ENCODE data around the gene PAPPA2. TPM values are rescaled to one million over a fixed set of nuclear protein-coding genes. Genes with fewer than 3 reads are reported as not detected.

The PAPPA2 gene
- total RNA-seq, 2 donors from 2014 or later = 1.5 to 2.0 TPM

DNA sequence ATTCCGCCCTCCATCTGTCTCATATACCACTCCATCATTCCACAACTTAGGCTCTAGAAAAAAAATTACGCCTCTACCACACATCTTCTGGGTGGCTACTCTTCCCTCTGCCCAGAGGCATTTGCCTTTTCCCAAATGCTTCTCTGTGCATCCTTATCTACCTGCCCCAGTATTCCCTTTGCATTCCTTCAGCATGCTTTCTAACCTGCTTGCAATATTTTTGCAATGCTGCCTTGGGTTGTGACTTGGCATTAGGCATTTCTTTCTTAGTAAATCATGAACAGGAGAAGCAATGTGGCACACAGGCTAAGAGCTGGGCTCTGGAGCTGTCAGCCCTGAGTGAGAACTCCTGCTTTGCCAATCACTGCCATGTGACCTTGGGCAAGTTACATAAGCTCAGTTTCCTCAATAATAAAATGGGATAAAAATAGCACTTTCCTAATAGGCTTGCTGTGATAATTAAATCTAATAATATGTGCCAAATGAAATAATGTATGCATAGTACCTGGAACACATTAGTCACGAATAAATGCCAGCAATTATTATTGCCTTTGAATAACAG is 425.6 kb downstream of the PAPPA2 start:
- intact Hi-C loops (cut with DNase I, micrococcal nuclease) = no loop called here
- DNase-seq = no peak
- no peak for ATAC-seq

DNA sequence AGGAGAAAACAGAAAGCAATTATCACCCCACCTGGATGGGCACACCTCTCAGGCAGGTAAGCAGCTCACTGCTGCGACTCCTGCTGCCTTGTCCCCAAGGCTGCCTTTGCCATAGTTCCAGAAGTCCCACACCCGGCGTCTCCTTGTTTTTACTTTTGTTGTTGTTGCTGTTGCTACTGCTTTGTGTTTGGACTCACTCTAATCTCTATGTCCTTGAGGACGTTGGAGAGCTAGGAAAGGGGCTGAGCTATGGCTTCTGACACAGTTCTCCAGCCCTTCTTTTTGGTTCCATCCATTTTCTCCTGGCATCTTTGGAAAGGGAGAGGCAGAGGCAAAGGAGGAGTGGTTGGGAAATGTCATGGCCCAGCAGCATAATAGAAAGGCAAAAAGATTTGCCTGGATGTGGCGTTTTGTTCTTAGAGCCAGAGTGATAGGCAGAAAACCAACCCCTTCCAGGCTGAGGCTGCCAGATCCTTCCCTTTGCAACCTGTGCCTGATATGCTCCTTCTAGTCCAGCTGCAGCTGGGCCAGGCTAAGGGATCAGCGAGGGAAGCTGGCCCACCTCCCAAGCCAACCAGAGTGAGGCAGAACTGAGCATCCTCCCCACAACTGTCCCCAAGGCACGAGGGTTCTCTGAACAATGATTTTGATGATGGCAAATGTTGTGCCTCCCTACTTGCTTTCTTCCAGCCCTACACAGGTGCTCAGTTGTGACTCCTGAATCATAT is 430.8 kb downstream of the PAPPA2 start:
- no peak for ATAC-seq
- intact Hi-C loops (cut with DNase I, micrococcal nuclease) = loop anchor here in 1 of 2 donors (10.0 kb wide), 2 partner anchors 291 to 1051 kb away; no protein-coding TSS in a partner anchor

DNA sequence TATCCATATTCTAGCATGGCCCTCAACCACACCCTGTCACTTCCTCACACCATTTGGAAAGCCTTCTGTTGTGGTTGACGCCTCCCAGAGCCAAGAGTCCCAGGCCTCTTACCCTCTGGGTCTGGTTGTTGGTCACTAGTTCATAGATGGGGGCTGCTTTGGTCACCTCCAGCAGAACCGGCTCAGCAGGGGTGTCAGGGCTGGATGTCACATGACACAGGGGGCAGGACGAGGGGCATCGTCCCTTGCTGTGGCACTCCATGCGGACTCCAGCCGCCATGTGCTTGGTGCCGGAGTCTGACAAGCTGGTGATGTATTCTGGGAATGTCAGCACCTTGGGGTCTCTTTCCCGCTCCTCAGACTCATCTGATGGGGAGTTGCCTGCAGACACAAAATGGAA is 431.5 kb downstream of the PAPPA2 start:
- ATAC-seq (no peak), DNase-seq (no peak)
- intact Hi-C loops (cut with DNase I, micrococcal nuclease) = loop anchor here in 1 of 2 donors (10.0 kb wide), 2 partner anchors 290 to 1050 kb away; no protein-coding TSS in a partner anchor

More for the DNA sequence above, 430.8 kb downstream of the PAPPA2 start:
- no peak for DNase-seq
